IPS DF 4.7 (cell line): ENCODE data around the gene ASIC4.
A peak's percentile ranks its signal among the peaks of the same experiment; 100 is the strongest.

Experiments used
- DNase-seq: peaks from one replicate; pipeline ENCODE4 v3.0.0-alpha.2; 2013; ENCODE audit warnings: low spot score; ENCODE audit errors: extremely low read depth

Gene ASIC4

GRCh38 chr2:219531639-219532377, 17.5 kb downstream of the ASIC4 start:
- DNase-seq: no peak

- DNase-seq: no peak
Observed at GRCh38 chr2:219532378-219532649, 18.0 kb downstream of the ASIC4 start.

- DNase-seq: no peak
Observed at GRCh38 chr2:219533930-219534661, 19.8 kb downstream of the ASIC4 start.

- DNase-seq: no peak
Observed at GRCh38 chr2:219536425-219536824, 22.1 kb downstream of the ASIC4 start.

GRCh38 chr2:219536967-219537366, 22.7 kb downstream of the ASIC4 start:
- DNase-seq: no peak

GRCh38 chr2:219537657-219538488, 23.6 kb downstream of the ASIC4 start:
- no peak for DNase-seq

- no peak for DNase-seq
Observed at GRCh38 chr2:219538504-219538951, 24.2 kb downstream of the ASIC4 start.

GRCh38 chr2:219538956-219539788, 24.9 kb downstream of the ASIC4 start:
- no peak for DNase-seq

GRCh38 chr2:219539926-219540678, 25.8 kb downstream of the ASIC4 start:
- DNase-seq: no peak

GRCh38 chr2:219540784-219541504, 26.7 kb downstream of the ASIC4 start:
- no peak for DNase-seq

GRCh38 chr2:219541611-219542180, 27.4 kb downstream of the ASIC4 start:
- DNase-seq: peak; percentile 87

GRCh38 chr2:219542931-219543595, 28.8 kb downstream of the ASIC4 start:
- no peak for DNase-seq

GRCh38 chr2:219543596-219544358, 29.5 kb downstream of the ASIC4 start, which contains the start of the genes CHPF and TMEM198:
Gene CHPF, minus strand, starts transcription at chr2:219543809. Its CDS starts 271 bp downstream, at chr2:219543538.
Gene TMEM198, plus strand, starts transcription at chr2:219544028. Its CDS starts 700 bp downstream, at chr2:219544728.
- DNase-seq: peak; percentile 80

GRCh38 chr2:219544567-219544966, 30.3 kb downstream of the ASIC4 start:
- DNase-seq: no peak

- no peak for DNase-seq
Observed at GRCh38 chr2:219545295-219545942, 31.1 kb downstream of the ASIC4 start.

GRCh38 chr2:219545943-219546352, 31.7 kb downstream of the ASIC4 start:
- no peak for DNase-seq

GRCh38 chr2:219547621-219548020, 33.3 kb downstream of the ASIC4 start:
- no peak for DNase-seq
